Panc1 (cell line): ENCODE data around the gene CCDC69. TPM values are rescaled to one million over a fixed set of nuclear protein-coding genes. Genes with fewer than 3 reads are reported as not detected.

Source experiments
- ATAC-seq: fragments of 200-7000 bp; cut with Tn5 transposase; 2 replicates; pipeline ENCODE4 v1.9.1; 2020; ENCODE audit warnings: mild to moderate bottlenecking, moderate library complexity
- BruUV-seq: library from RNA; stranded (reverse); fragments of 400-500 nt; replicated peaks from 2 replicates; lab custom pipeline; 2021; lab: Mats Ljungman, UMichigan
- CTCF ChIA-PET: fragments of 300-600 bp; sonication (Branson Sonifier 250); formaldehyde crosslinking; loops from one replicate; lab custom pipeline; 2022; ENCODE audit warnings: antibody characterized with exemption; lab: Charles Lee
- POLR2A ChIA-PET: fragments of 300-600 bp; sonication (Branson Sonifier 250); formaldehyde crosslinking; loops from one replicate; lab custom pipeline; 2022; ENCODE audit warnings: antibody characterized with exemption; lab: Charles Lee
- DNase-seq: peaks from one replicate; pipeline ENCODE4 v3.0.0-alpha.2; 2010; ENCODE audit warnings: low read depth, low spot score
- H3K27ac ChIP-seq: 2 replicates; pipeline ENCODE4 v1.5.1; 2011; ENCODE audit warnings: mild to moderate bottlenecking, low read length, inconsistent platforms
- H3K27me3 ChIP-seq: fragments of 200-500 bp; sonication (Bioruptor generic); 2 replicates; pipeline ENCODE4 v1.6.0; 2014; ENCODE audit warnings: low read length, inconsistent platforms; ENCODE audit not compliant: control insufficient read depth, insufficient read depth
- H3K36me3 ChIP-seq: fragments of 200-500 bp; sonication (Bioruptor generic); 2 replicates; pipeline ENCODE4 v1.5.1; 2014; ENCODE audit warnings: inconsistent platforms, mild to moderate bottlenecking, low read length, moderate library complexity; ENCODE audit not compliant: control insufficient read depth, insufficient read depth
- H3K4me1 ChIP-seq: 2 replicates; pipeline ENCODE4 v1.5.1; 2011; ENCODE audit warnings: inconsistent platforms, mild to moderate bottlenecking, low read length, moderate library complexity; ENCODE audit not compliant: control insufficient read depth, insufficient read depth
- H3K4me3 ChIP-seq, 2 experiments: 2 replicates each; pipeline ENCODE4 v1.5.1; 2011 to 2012; ENCODE audit warnings: low read depth in 2 of 2, low read length in 2 of 2, mild to moderate bottlenecking in 2 of 2, inconsistent platforms in 1 of 2, moderate library complexity in 1 of 2
- H3K9me3 ChIP-seq: fragments of 200-500 bp; sonication (Bioruptor generic); 2 replicates; pipeline ENCODE4 v1.5.1; 2014; ENCODE audit warnings: low read depth, mild to moderate bottlenecking, inconsistent platforms, low read length, moderate library complexity; ENCODE audit not compliant: control insufficient read depth, insufficient read depth
- POLR2AphosphoS5 ChIP-seq: IDR thresholded peaks from 2 replicates; pipeline ENCODE4 v1.6.1; 2012; ENCODE audit warnings: mild to moderate bottlenecking, low read depth, low read length, moderate library complexity
- SIN3A ChIP-seq: IDR thresholded peaks from 2 replicates; pipeline ENCODE4 v1.6.1; 2012; ENCODE audit warnings: low read depth, mild to moderate bottlenecking, low read length, moderate library complexity, borderline replicate concordance; ENCODE audit not compliant: insufficient read depth
- TCF7L2 ChIP-seq: IDR thresholded peaks from 2 replicates; pipeline ENCODE4 v1.6.1; 2011; ENCODE audit warnings: mild to moderate bottlenecking, low read depth, low read length, inconsistent platforms
- in situ Hi-C: cut with HindIII; loops from 2 replicates; pipeline ENCODE4 v1.10.0; 2016; ENCODE audit warnings: low sequenced_read_pairs, low pct_unique_long_range_greater_than_20kb
- intact Hi-C: fragments of 100-400 bp; cut with micrococcal nuclease; formaldehyde crosslinking; loops from one replicate; pipeline ENCODE4 v1.10.0; 2022; ENCODE audit not compliant: unreplicated experiment
- total RNA-seq: library from RNA; stranded (reverse); gene quantifications from one replicate; pipeline ENCODE4 v1.2.1, GENCODE V29; 2021; ENCODE audit not compliant: unreplicated experiment
- TF ChIP-seq, protein P1 (sequence below), 2 experiments: IDR thresholded peaks; 2 replicates each; pipeline ENCODE4 v1.6.1; 2011 to 2012; ENCODE audit warnings: low read depth in 2 of 2, control low read depth in 1 of 2, low read length in 1 of 2, mild to moderate bottlenecking in 1 of 2, moderate library complexity in 1 of 2; ENCODE audit not compliant: insufficient read depth in 1 of 2
- TF ChIP-seq, protein P2 (sequence below): fragments of 450-650 bp; IDR thresholded peaks from 2 replicates; pipeline ENCODE4 v1.5.1; 2017; ENCODE audit warnings: mild to moderate bottlenecking

CCDC69 gene
- total RNA-seq, 1 experiment from 2014 or later, result 2.1 TPM

DNA sequence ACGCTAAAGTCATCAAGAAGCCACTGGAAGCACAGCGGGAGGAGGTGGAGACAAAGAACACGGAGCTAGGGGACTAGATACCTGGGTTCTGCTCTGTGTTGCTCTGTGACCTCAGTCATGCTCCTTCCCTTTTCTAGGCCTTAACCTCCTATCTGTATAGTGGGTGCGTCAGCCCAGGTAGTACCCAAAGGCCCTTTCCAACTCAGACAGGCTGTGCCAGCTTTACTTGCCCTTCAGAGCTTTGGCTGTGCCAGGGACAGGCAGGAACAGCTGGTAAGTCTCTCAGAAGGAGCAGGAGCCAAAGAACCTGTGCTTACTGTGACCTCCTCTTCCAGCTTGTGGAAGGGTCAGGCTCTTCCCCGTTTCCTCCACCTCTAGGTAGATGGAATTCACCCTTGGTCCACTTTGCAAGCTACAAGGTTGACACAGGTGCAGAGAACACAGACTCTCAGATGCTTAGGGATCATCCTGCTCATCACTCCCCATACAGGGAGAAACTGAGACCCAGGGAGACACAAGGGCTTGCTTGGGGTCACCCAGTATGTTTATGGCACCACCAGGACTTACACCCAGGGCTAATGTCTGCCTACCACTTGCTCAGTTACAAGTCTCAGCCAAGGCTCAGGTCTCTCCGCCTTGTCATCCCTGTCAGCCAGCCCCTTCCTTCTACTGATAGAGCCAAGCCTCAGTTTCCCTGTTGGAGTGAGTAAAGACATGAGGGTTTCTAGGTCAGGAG lies 1.7 kb downstream of the CCDC69 start:
- POLR2A ChIA-PET, result no interaction called here
- DNase-seq, result no peak
- H3K9me3 ChIP-seq, result no peaks in the 10 kb centered on the region
- intact Hi-C loops, result no loop called here
- CTCF ChIA-PET, result no interaction called here
- in situ Hi-C loops, result no loop called here
- no TSS peak for BruUV-seq
- H3K4me3 ChIP-seq, result no peak overlapping the region
- ATAC-seq, result no peak
- TF ChIP-seq TCF7L2 (no peak), SIN3A (no peak), POLR2AphosphoS5 (no peak)
- TF ChIP-seq, protein P1, sequence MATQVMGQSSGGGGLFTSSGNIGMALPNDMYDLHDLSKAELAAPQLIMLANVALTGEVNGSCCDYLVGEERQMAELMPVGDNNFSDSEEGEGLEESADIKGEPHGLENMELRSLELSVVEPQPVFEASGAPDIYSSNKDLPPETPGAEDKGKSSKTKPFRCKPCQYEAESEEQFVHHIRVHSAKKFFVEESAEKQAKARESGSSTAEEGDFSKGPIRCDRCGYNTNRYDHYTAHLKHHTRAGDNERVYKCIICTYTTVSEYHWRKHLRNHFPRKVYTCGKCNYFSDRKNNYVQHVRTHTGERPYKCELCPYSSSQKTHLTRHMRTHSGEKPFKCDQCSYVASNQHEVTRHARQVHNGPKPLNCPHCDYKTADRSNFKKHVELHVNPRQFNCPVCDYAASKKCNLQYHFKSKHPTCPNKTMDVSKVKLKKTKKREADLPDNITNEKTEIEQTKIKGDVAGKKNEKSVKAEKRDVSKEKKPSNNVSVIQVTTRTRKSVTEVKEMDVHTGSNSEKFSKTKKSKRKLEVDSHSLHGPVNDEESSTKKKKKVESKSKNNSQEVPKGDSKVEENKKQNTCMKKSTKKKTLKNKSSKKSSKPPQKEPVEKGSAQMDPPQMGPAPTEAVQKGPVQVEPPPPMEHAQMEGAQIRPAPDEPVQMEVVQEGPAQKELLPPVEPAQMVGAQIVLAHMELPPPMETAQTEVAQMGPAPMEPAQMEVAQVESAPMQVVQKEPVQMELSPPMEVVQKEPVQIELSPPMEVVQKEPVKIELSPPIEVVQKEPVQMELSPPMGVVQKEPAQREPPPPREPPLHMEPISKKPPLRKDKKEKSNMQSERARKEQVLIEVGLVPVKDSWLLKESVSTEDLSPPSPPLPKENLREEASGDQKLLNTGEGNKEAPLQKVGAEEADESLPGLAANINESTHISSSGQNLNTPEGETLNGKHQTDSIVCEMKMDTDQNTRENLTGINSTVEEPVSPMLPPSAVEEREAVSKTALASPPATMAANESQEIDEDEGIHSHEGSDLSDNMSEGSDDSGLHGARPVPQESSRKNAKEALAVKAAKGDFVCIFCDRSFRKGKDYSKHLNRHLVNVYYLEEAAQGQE (IDR thresholded peaks at IDR 0.05; ENCODE audit: insufficient read depth in 1 of 2, low read depth in 2 of 2, low read length in 1 of 2), result no peak
- TF ChIP-seq, protein P2, sequence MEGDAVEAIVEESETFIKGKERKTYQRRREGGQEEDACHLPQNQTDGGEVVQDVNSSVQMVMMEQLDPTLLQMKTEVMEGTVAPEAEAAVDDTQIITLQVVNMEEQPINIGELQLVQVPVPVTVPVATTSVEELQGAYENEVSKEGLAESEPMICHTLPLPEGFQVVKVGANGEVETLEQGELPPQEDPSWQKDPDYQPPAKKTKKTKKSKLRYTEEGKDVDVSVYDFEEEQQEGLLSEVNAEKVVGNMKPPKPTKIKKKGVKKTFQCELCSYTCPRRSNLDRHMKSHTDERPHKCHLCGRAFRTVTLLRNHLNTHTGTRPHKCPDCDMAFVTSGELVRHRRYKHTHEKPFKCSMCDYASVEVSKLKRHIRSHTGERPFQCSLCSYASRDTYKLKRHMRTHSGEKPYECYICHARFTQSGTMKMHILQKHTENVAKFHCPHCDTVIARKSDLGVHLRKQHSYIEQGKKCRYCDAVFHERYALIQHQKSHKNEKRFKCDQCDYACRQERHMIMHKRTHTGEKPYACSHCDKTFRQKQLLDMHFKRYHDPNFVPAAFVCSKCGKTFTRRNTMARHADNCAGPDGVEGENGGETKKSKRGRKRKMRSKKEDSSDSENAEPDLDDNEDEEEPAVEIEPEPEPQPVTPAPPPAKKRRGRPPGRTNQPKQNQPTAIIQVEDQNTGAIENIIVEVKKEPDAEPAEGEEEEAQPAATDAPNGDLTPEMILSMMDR, result no peak
- H3K27ac ChIP-seq, result no peak overlapping the region
- H3K27me3 ChIP-seq, result no peaks in the 10 kb centered on the region; the same call in 1 of the 2 replicates
- H3K4me1 ChIP-seq, result peaks cover 3% of the 10 kb centered on the region; the same call in 1 of the 2 replicates
- H3K36me3 ChIP-seq, result no peaks in the 10 kb centered on the region

DNA sequence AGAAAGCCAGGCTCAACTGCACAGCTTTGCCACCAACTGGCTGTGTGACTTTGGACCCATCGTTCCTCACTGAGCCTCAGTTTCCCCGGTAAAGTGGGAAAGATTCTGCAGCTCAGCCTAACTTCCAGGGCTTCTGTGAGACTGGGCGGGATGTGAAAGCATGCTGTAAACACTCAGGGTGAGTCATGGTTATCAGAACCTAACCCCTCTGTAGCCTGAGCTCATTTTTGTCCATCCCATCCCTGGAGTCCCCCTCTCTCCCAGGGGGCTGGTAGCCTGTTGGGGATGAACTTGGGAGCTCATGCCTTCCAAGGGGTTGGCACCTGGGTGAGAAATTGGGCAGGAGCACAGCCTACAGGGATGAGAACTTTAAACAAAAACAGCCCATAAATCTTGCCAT lies 2.3 kb downstream of the CCDC69 start:
- POLR2A ChIA-PET, result no interaction called here

More for the DNA sequence above, 2.3 kb downstream of the CCDC69 start:
- Histone ChIP-seq H3K4me3 (no peak overlapping the region), H3K27ac (no peak overlapping the region), H3K36me3 (no peaks in the 10 kb centered on the region), H3K27me3 (no peaks in the 10 kb centered on the region; the same call in 1 of the 2 replicates), H3K9me3 (no peaks in the 10 kb centered on the region), H3K4me1 (peaks cover 3% of the 10 kb centered on the region; the same call in 1 of the 2 replicates)
- TF ChIP-seq, protein P1 (IDR thresholded peaks at IDR 0.05; ENCODE audit: insufficient read depth in 1 of 2, low read depth in 2 of 2, low read length in 1 of 2), result no peak
- TF ChIP-seq, protein P2, result no peak
- no peak for TF ChIP-seq TCF7L2
- no peak for TF ChIP-seq POLR2AphosphoS5
- no peak for TF ChIP-seq SIN3A
- in situ Hi-C loops, result no loop called here
- intact Hi-C loops, result no loop called here
- CTCF ChIA-PET, result no interaction called here
- ATAC-seq (no peak), DNase-seq (no peak)
- BruUV-seq, result no TSS peak
